ENCODE data around the gene SIX1. TPM values are rescaled to one million over a fixed set of nuclear protein-coding genes. Genes with fewer than 3 reads are reported as not detected.

SIX1 gene
- total RNA-seq, 1 experiment from 2014 or later: 2.5 TPM

GRCh38 chr14:60651796-60652673 is 2.8 kb upstream of the SIX1 start:
- intact Hi-C loops (cut with micrococcal nuclease): no loop called here
- no peak for TF ChIP-seq POLR2AphosphoS5 (IDR thresholded peaks at IDR 0.05; ENCODE audit: low read depth, low read length)
- no peak for TF ChIP-seq ZBTB33 (IDR thresholded peaks at IDR 0.05; ENCODE audit: extremely low read depth, insufficient replicate concordance, low read length)
- TF ChIP-seq CBX3 (IDR thresholded peaks at IDR 0.05; ENCODE audit: low read depth): no peak
- no peak for TF ChIP-seq JUND (IDR thresholded peaks at IDR 0.05)
- no peak for TF ChIP-seq RAD21 (IDR thresholded peaks at IDR 0.05; ENCODE audit: low read depth)
- TF ChIP-seq TCF7L2 (IDR thresholded peaks at IDR 0.05; ENCODE audit: borderline replicate concordance, extremely low read depth, insufficient read depth, insufficient read length): no peak
- TF ChIP-seq MAX (IDR thresholded peaks at IDR 0.05): no peak
- no peak for TF ChIP-seq CEBPB (IDR thresholded peaks at IDR 0.05; ENCODE audit: low read depth)
- Histone ChIP-seq H3K9me3 (ENCODE audit: control insufficient read depth in 1 of 2, insufficient read depth in 1 of 2, low read depth in 1 of 2, low read length in 2 of 2) (no peaks in the 10 kb centered on the region), H3K79me2 (ENCODE audit: insufficient read depth, low read length) (peaks cover 7% of the 10 kb centered on the region; the same call in 1 of the 2 replicates), H3K4me1 (ENCODE audit: control insufficient read depth in 1 of 2, insufficient read depth in 2 of 2, low read length in 2 of 2) (peaks cover 3 to 22% of the 10 kb centered on the region in 2 experiments; a peak in 2 of 4 replicates), H3K4me3 (replicated peaks in 1 of 2; ENCODE audit: low read depth in 1 of 2, low read length in 2 of 2) (no peak overlapping the region), H3K9ac (ENCODE audit: low read length) (no peak overlapping the region), H3K4me2 (ENCODE audit: low read length) (no peak overlapping the region), H3K36me3 (ENCODE audit: control insufficient read depth in 1 of 2, insufficient read depth in 2 of 2, low read length in 2 of 2) (no peaks in the 10 kb centered on the region), H3K27me3 (ENCODE audit: insufficient read depth, low read length) (peaks cover 16% of the 10 kb centered on the region; the same call in 1 of the 2 replicates), H3K27ac (ENCODE audit: low read depth, low read length) (no peak overlapping the region), H2AFZ (ENCODE audit: low read depth, low read length, poor library complexity, severe bottlenecking) (no peak overlapping the region), H3K9me2 (ENCODE audit: insufficient read depth) (no peaks in the 10 kb centered on the region), H4K20me1 (ENCODE audit: insufficient read depth) (no peaks in the 10 kb centered on the region)
- no peak for ATAC-seq
- ChIA-PET POLR2A (no interaction called here), RAD21 (ENCODE audit: low non-redundant PET in 1 of 2, low total read pairs in 2 of 2, uncharacterized antibody in 2 of 2, unreplicated experiment in 2 of 2) (no interaction called here), CTCF (no interaction called here)
- no TSS peak for BruUV-seq (replicated peaks)
- DNase-seq (ENCODE audit: low read depth, low spot score): no peak
